CD4-positive, alpha-beta T cell treated with Interleukin-4 for 4 hours (primary cell): Measurements from ENCODE around the gene S100A12.
"Not testable (repeated sequence)": the region's sequence is repeated elsewhere in the genome, so short reads cannot be mapped to it uniquely, and the experiment has no call there.

Experiments used
- DNase-seq: peaks from one replicate; pipeline ENCODE4 v3.0.0-alpha.2; 2020

The S100A12 gene

DNA sequence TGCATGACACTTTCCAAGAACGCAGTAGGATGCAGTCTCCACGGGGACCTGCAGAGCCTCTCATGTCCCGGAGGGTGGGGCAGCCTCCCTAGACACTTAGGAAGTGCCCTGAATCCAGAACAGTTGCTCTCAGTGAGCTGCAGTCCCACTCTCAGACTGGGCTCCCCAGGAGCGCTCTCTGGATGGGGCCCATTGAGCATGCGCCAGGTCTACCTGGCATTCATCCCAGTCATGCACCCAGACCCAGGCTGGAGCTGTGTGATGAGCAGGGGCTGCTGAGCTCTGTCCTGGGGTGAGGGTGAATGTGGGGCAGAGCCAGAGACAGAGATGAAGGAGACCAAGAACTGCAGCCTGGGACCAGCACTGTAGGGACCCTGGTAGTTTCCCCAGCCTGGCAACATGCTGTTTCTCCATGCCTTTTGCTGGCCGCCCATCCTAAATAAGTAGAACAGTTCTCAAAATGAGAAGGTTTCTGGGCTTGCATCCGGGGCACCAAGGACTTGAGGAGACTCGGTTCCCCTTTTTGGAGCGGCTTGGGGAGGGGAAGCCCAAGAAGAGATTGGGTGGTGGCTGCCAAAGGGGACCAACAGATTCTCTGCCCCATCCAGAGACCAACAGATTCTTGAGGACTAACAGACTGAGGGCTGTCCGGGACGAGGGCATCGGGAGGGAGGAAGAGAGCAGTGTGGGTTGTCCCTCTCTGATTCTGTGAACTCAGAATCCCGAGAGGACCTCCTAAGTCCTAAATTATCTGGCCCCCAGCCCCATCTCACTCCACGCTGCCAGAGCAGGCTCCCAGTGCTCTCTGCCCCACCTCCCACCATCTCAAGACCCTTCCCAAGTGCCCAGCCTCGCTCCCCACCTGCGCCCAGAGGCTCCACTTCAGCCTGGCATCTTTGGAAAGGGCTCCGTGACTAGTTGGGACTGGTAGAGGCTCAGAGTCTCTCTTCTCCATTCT, 25.8 kb downstream of the S100A12 start:
- DNase-seq: no peak

DNA sequence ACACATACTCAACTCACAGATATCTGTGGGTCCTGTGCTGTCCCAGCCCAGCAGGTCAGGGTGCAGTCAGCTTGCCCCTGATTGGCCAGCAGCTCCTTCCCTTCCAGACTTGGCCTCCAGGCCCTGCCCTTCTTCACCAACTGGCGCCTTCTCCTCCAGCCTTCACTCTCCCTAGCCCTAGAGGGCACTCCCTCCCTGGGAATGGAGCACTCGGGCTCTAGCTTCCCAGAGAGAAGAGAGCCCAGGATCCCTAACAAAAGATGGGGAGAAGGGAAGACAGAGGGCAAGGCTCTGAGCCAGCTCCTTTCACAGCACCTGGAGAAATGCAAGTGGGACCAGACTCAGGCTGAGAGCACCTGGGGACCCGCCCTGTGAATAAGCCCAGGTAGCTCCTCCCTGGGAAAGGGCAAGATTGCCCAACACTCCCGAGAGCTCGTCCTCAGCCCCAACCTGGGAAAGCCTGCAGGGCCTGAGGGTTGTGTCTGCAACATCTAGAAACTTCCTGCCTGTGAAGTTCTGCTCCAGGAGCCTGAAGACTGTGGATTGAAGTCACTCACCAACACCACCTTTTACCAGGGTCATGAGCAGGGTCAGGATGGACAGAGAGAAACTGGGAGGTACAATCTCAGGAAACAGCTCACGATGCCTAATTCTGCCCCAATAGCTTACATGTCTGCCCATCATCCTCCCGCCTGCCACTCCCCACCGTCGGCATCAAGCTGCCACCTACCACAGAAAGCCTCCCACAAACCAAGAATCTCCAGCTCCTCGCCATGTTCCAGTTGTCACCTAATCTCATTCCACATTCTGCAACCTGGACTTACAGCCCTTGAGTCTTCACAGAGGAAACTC, 26.7 kb downstream of the S100A12 start, which contains the start of gene PGLYRP4:
Gene PGLYRP4, minus strand, starts transcription at position 331 of the 852 bp plus-strand sequence. CDS start 909 bp downstream, outside the sequence.
- DNase-seq: no peak

DNA sequence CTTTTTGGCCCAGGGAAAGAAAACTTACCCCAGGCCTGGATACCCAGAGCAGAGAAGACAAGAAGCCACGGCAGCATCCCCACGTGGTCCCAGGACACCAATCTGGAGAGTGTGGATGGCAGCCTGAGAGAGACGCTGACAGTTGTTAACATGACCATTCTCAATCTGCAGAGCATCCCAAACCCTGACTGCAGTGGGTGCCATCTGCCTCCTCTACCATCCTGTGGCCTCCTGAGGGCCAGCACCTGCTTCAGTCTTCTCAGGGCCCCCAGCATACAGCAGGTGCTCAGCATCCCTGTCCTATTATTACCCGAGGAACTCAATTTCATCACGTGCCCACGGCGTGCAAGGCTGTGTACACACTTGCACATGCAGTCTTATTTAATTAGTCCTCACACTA, 27.6 kb downstream of the S100A12 start:
- DNase-seq: no peak

- DNase-seq: not testable (repeated sequence)
Observed at GRCh38 chr1:153347049-153347448, 28.4 kb downstream of the S100A12 start.

GRCh38 chr1:153346077-153346723, 29.2 kb downstream of the S100A12 start:
- no peak for DNase-seq

DNA sequence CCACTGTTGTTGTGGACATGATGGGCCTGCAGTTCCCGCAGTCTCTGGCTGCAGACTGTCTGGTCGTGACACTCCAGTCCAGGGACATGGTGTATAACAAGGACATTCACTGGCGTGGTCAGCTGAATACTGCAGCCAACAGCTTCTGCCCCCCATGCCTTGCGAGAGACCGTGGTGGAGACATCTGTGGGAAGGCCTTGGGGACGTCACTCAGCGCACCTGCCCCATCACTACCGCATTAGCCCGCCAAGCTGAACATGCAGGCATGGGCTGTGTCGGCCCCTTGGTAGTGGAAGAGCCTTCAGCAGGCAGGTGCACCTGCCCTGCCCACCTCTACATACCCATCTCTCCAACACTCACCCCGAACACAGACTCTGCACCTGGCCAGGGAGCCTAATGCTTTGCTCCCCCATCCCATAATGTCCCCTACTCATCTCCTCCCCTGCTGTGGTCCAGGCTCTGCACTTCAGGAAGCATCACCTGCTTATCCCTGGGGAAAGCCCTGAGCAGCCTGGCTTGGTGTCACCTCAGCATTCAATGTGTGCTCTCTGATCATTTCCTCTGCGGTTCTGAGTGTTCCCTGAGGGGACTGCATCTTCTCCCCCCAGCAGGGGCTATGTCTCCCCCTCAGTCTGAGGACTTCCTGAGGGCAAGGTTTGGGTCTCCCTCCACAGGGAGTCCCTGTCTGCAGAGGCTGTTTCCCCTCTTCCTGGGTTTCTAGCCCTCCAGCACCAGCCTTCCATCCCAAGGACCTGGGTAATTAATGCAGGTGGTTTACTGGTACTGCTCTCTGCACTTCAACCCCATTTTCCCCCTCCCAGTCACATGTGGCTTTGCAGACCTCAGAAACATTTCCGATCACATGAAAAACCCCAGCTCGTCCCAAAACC, 30.0 kb downstream of the S100A12 start:
- DNase-seq: no peak

GRCh38 chr1:153344718-153345025, 30.7 kb downstream of the S100A12 start:
- DNase-seq: no peak

GRCh38 chr1:153343811-153344717, 31.4 kb downstream of the S100A12 start:
- no peak for DNase-seq

- no peak for DNase-seq
Observed at GRCh38 chr1:153343040-153343681, 32.3 kb downstream of the S100A12 start.

DNA sequence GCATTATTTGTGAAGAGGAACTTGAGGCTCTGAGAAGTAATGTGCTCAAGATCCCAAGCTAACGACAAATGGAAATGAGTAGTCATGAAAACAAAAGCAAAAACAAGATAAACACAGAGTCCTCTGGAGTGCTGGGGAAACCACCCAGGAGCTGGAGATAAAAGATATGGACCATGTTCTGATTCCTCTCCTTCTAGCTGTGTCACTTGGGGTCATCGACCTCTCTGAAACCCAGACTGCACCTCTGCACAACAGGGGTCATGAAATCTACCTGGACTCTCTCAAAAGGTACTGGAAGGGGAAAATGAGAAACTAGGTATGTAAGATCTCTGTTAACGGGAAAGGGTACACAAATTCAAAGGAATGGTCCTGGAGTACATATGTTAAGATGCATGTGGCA, 33.2 kb downstream of the S100A12 start:
- no peak for DNase-seq

- no peak for DNase-seq
Observed at GRCh38 chr1:153341431-153341934, 33.9 kb downstream of the S100A12 start.

- no peak for DNase-seq
Observed at GRCh38 chr1:153340356-153340755, 35.1 kb downstream of the S100A12 start.

GRCh38 chr1:153339802-153340201, 35.6 kb downstream of the S100A12 start:
- DNase-seq: no peak

- DNase-seq: no peak
Observed at GRCh38 chr1:153337980-153338853, 37.2 kb downstream of the S100A12 start.

DNA sequence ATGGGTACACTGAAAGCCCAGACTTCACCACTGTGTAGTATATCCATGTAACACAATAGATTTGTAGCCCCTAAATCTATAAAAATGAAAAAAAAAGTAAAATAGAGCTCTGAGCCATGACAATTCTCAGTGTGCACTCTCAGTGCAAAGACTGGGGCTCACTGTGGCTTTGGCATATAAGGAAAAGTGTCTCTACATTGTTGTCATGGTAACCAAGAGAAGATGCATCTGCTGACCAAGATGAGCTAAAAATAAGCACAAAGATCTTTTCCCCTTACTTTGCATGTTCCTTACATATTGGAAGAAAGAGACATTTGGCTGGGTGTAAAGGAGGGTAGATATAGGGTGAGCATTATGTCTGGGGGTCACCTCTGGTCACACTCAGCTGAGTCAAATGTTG, 38.8 kb downstream of the S100A12 start:
- DNase-seq: no peak

DNA sequence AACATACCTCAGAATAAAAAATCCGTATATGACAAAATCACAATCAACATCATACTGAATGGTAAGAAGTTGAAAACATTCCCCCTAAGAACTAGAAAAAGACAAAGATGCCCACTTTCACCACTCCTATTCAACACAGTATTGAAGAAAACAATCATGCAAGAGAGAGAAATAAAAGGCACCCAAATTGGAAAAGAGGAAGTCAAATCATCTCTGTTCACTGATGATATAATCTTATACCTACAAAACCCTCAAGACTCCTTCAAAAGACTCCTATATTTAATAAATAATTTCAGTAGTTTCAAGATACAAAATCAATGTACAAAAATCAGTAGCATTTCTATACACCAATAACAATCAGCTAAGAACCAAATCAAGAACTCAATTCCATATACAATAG, 41.5 kb downstream of the S100A12 start:
- no peak for DNase-seq

DNA sequence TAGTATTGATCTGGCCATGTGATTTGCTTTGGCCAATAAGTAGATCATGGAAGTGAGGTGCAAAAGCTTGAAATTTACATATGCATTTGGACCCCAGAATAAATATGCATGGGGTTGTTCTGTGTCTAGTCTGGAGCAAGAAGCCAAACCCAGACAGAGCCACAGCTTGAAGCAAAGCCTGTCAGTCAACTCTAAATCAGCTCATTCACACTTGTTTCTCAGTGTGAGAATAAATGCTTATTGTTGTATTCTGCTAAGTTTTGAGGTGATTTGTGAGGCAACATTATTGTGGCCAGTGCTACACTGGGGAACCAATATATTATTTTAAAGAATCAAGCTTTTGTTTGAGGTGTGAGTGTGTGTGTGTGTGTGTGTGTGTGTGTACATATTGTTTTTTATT, 50.5 kb downstream of the S100A12 start:
- no peak for DNase-seq
